Measurements from ENCODE around the gene NDUFS8.

Gene NDUFS8

GRCh38 chr11:68015467-68015866 is 15.0 kb upstream of the NDUFS8 start:
- no peak for DNase-seq (ENCODE audit: low read depth in 2 of 2)

DNA sequence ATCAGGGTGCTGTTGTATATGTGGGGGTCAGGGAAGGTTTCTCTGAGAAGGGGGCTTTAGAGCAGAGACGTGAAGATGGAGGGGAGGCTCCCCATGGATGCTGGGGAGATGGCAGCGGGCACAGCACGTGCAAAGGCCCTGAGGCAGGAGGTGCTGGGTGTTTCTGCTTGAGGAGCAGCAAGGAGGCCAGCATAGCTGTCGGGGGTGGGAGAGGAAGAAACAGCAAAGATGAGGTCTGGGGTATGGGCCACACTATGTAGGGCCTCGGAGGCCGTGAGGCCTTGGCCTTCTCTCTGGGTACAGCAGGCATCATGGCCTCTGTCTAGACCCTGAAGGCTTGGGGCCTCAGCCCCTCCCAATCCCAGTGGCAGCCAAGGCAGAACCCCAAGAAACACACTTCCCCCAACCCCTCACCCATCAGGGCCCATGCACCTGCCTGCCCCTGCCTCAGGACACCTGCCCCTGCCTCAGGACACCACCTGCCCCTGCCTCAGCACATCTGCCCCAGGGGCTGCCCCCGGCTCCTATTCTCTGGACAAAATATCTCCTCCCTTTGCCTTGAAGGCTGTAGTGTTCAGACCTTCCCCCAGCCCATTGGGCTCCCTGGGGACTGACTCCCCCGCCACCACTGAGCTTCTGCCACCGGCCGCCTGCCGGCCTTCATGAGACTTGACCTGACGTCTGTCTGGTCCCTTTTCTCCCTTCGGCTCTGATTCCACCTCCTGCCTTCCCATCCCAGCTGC is 14.1 kb upstream of the NDUFS8 start:
- DNase-seq (ENCODE audit: low read depth in 2 of 2) = no peak

- no peak for DNase-seq (ENCODE audit: low read depth in 2 of 2)
Measured at GRCh38 chr11:68016904-68017817, 13.3 kb upstream of the NDUFS8 start.

- no peak for DNase-seq (ENCODE audit: low read depth in 2 of 2)
Measured at GRCh38 chr11:68017980-68018729, 12.3 kb upstream of the NDUFS8 start.

- no peak for DNase-seq (ENCODE audit: low read depth in 2 of 2)
Measured at GRCh38 chr11:68018730-68019190, 11.7 kb upstream of the NDUFS8 start.

DNA sequence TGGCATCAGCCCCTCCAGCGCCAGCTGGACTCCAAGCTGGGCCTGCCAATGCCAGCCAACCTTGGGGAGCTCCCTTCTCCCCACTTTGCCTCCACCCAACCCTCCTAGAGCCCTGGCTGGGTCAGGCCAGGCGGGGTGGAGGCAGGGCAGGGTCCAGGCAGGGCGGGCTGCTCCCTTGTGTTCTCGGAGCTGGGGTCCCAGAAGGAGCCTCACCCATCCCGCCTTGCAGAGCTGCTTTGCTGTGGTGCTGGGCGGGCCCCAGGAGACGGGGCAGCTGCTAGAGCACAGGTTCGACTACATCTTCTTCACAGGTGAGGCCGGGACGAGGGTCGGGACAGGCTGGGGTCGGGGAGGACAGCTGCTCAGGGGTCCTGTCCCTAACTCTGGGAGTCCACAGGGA is 11.0 kb upstream of the NDUFS8 start:
- DNase-seq (ENCODE audit: low read depth in 2 of 2) = no peak

- no peak for DNase-seq (ENCODE audit: low read depth in 2 of 2)
Measured at GRCh38 chr11:68020575-68020974, 9.9 kb upstream of the NDUFS8 start.

- no peak for DNase-seq (ENCODE audit: low read depth in 2 of 2)
Measured at GRCh38 chr11:68021167-68021787, 9.2 kb upstream of the NDUFS8 start.

DNA sequence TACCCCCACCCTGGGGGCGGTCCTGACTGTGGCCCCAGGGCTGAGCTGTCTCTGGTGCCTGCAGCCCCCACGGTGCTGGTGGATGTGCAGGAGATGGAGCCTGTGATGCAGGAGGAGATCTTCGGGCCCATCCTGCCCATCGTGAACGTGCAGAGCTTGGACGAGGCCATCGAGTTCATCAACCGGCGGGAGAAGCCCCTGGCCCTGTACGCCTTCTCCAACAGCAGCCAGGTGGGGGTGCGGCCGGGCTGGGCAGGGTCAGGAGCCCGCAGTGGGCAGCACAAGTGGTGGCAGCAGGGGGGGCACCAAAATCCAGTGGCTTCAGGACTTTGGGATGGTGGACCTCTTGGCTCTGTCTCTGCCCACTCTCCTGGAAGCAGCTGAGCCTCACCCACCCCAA is 8.0 kb upstream of the NDUFS8 start:
- no peak for DNase-seq (ENCODE audit: low read depth in 2 of 2)

- no peak for DNase-seq (ENCODE audit: low read depth in 2 of 2)
Measured at GRCh38 chr11:68024508-68024907, 6.0 kb upstream of the NDUFS8 start.

DNA sequence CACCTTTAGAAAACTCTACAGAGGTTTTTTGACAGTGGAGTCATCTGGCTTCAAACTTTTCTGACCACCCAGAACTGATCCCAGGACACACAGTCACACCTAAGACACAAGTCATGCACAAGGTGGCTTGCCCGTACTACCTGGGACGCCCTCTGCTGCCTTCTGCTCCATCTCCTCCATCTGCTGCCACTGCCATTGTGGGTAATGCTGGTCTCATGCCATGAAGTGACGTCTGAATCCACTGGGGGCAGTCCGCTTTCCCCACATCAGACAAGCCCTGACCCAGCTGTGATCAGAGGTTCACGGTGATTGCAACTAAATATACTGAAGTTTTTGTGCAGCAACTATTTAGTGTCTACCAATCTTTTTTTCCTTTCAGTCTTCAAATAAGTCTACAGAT is 5.4 kb upstream of the NDUFS8 start:
- DNase-seq (ENCODE audit: low read depth in 2 of 2) = no peak

DNA sequence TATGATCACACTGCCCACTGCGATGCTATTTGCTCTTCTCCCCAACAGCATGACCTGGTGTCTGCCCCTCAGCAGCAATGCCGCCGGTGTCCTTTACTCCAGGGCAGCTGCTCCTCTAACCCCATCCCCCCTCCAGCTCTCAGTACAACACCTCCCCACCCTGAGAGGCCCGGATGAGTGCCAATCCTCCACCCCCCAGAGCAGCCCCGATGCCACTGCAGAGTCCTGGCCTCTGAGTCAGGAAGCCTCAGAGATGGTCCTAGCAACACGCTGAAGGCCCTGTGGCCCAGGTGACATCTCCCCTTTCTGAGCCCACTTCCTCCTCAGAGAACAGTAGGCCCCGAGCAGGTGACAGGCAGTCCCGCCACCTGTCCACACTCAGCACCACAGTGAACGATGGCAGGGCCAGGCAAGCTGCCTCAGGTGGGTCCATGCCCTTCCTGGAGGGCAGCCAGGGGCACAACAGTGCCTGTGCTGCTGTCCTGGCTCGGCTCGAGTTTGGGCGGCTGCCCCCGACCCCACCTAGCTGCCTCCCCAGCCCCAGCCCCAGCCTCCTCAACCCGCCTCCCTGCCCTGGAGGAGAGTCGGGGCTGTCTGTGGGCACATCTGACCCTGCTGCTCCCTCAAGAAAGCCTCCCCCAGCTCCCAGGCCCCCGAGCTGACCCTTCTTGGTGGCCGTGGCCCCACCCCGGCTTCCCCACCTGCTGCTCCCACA is 3.9 kb upstream of the NDUFS8 start:
- DNase-seq (ENCODE audit: low read depth in 2 of 2) = no peak

- no peak for DNase-seq (ENCODE audit: low read depth in 2 of 2)
Measured at GRCh38 chr11:68027667-68028066, 2.8 kb upstream of the NDUFS8 start.

- DNase-seq (ENCODE audit: low read depth in 2 of 2) = no peak
Measured at GRCh38 chr11:68028802-68029545, 1.5 kb upstream of the NDUFS8 start.

DNA sequence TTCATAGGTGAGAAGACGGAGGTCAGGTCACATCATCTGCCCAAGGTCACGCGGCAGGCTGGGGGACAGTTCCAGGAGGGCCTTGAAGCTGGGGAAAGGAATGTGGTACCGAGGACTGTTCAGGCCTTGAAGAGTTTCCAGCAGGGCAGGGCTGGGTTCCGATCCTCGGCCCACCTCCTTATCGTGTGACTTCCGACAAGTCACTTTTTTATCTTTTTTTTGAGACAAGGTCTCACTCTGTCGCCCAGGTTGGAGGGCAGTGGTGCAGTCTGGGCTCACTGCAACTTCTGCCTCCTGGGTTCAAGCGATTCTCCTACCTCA is 623 bp downstream of the NDUFS8 start:
- DNase-seq (ENCODE audit: low read depth in 2 of 2) = no peak

DNA sequence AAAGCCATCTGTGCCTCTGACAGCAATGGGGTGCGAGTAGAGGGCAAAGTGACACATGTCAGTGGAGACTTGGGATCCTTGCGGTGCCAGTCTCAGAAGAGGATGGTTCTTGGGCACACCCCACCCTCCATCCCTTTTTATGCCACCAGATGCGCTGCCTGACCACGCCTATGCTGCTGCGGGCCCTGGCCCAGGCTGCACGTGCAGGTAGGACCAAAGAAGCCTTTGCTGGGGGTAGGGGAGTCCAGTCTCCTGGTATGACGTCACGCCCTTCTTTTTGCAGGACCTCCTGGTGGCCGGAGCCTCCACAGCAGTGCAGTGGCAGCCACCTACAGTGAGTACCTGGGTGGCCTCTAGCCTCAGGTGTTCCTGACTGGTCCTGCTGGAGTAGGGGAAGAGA is 1.5 kb downstream of the NDUFS8 start:
- DNase-seq (ENCODE audit: low read depth in 2 of 2) = no peak

DNA sequence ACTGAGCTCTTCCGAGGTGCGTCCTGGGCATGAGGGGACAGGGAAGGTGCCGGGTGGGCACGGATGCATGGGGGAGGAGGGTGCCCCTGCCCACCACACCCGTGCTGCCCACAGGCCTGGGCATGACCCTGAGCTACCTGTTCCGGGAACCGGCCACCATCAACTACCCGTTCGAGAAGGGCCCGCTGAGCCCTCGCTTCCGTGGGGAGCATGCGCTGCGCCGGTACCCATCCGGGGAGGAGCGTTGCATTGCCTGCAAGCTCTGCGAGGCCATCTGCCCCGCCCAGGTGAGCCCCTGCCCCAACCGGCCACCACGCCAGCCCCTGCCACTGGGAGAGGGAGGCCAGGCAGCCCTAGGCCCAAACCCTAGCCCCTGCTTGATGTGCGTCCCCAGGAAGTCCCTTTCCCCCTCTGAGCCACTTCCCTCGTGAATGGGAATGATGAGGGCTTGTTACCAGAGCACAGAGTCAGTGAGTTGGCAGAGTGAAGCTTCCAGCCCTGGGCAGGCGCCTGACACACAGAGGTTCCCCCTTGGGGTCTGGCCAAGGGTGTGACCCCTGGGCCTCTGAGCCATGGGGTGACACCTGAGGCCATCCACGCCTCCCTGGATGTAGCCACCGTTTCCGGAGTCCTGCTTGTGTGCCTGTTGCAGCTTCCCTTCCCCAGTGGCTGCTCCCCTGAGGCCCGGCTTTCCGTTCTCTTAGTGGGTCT is 2.7 kb downstream of the NDUFS8 start:
- DNase-seq (ENCODE audit: low read depth in 2 of 2) = no peak

DNA sequence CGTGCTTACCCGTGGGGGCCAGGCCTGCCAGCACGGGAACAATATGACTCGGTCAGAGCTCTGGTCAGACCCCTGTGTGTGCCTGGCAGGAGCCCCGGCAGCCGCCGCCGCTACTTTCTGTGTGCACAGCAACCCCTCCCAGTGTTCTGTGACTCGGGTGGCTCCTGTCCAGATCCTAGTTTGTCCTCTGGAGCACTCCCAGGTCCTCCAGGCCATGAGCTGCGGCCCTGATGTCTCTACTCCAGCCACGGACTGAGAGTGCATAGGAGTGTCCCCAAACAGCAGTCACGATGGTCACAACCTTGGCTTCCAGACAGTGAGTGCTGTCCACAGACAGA is 3.2 kb downstream of the NDUFS8 start:
- DNase-seq (ENCODE audit: low read depth in 2 of 2) = no peak

DNA sequence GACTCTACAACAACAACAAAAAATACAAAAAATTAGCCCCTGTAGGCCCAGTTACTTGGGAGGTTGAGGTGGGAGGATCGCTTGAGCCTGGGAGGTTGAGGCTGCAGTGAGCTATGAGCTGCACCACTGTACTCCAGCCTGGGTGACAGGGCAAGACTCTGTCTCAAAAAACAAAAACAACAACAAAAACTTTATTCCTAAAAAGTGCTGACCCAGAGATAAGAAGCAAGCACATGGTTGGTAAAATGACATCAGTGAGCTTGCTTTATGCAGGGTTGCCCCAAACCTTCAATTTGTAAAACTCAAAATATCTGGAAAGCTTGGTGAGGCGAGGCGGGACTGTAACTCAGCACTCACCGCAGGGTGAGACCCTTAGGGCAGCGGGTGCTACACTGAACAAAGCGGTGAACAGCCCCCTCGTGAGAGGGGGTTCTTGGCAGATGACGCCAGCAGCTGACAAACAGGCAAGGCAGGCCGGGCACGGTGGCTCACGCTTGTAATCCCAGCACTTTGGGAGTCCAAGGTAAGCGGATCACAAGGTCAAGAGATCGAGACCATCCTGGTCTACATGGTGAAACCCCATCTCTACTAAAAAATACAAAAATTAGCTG is 4.9 kb downstream of the NDUFS8 start:
- DNase-seq (ENCODE audit: low read depth in 2 of 2) = no peak

All from stimulated activated CD8-positive, alpha-beta memory T cell treated with anti-CD3 and anti-CD28 coated beads, Interleukin-2, amount 100 ng/mL, for 1 hour (primary cell).